ENCODE data around the gene ZNF276. TPM values are rescaled to one million over a fixed set of nuclear protein-coding genes. Genes with fewer than 3 reads are reported as not detected.

Gene ZNF276
- total and polyA plus RNA-seq, 2 experiments from 2014 or later = 4.3 to 12.0 TPM

DNA sequence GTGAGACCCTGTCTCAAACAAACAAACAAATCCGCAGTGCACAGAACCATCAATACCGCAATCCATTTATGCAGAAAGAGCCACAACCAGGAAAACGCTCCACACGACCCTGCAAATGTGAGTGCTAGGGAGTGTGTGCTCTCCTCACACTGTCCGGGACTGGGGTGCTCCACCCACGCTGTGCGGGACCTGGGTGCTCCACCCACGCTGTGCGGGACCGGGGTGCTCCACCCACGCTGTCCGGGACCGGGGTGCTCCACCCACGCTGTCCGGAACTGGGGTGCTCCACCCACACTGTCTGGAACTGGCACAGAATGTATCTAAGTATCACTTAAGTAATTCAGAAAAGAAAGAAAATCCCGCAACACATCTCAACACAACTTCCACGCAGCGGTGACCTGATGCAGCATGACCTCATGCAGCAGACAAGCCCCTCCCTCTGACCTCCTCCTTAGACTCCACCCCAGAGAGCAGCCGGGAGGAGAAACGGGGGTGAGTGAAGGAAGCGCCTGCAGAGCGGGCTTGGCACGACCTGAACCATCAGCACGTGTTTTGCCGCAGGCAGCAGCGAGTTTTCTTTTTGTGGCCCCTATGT is 38.5 kb downstream of the ZNF276 start:
- whole genome bisulfite sequencing, 2 experiments (ENCODE audit: low coverage in 1 of 2, low lambda C conversion rate in 2 of 2, missing lambda C conversion rate in 2 of 2) = 92 to 93% methylated on average over 26 of the region's 26 CpGs
- Histone ChIP-seq H3F3A (ENCODE audit: insufficient read depth) (no peaks in the 10 kb centered on the region), H3K9me2 (ENCODE audit: insufficient read depth) (no peaks in the 10 kb centered on the region), H3K9ac (no peak overlapping the region), H4K20me1 (ENCODE audit: insufficient read depth) (no peaks in the 10 kb centered on the region), H3K4me3 (no peak overlapping the region), H3K9me3 (ENCODE audit: low read depth) (no peaks in the 10 kb centered on the region), H3K27ac (no peak overlapping the region), H2AFZ (no peak overlapping the region), H3K27me3 (replicated peaks; ENCODE audit: insufficient read depth) (no peaks in the 10 kb centered on the region), H3K4me1 (ENCODE audit: insufficient read depth) (no peaks in the 10 kb centered on the region), H3K79me2 (ENCODE audit: insufficient read depth) (no peaks in the 10 kb centered on the region), H3K4me2 (ENCODE audit: unreplicated experiment) (no peak overlapping the region), H3K36me3 (ENCODE audit: low read depth) (no peaks in the 10 kb centered on the region)
- TF ChIP-seq EZH2phosphoT487 (IDR thresholded peaks at IDR 0.05; ENCODE audit: insufficient read depth, low read depth) (no peak), EZH2 (IDR thresholded peaks at IDR 0.05; ENCODE audit: insufficient read depth, poor library complexity, severe bottlenecking) (no peak)
- no peak for DNase-seq
- in situ Hi-C loops (cut with MboI) = no loop called here

DNA sequence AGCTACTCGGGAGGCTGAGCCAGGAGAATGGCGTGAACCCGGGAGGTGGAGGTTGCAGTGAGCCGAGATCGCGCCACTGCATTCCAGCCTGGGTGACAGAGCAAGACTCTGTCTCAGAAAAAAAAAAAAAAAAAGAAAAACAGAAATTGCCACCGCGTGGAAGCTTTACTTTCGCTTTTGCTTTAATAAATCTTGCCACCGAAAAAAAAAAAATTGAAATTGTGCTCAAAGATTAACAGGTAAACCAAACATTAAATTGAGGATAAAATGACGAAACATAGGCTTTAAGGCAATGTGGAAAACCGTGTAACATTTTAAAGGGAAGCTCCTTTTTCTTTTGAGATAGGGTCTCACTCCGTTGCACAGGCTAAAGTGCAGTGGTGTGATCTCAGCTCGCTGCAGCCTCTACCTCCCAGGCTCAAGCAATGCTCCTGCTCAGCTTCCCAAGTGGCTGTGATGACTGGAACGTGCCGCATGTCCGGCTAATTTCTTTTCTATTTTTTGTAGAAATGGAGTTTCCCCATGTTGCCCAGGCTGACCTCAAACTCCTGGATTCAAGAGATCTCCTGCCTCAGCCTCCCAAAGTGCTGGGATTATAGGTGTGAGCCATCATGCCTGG is 40.1 kb downstream of the ZNF276 start:
- no peaks in the 10 kb centered on the region for H3K36me3 ChIP-seq (ENCODE audit: low read depth)
- H3K9me3 ChIP-seq (ENCODE audit: low read depth) = no peaks in the 10 kb centered on the region
- H3K79me2 ChIP-seq (ENCODE audit: insufficient read depth) = no peaks in the 10 kb centered on the region
- H3K9me2 ChIP-seq (ENCODE audit: insufficient read depth) = no peaks in the 10 kb centered on the region
- H3K4me2 ChIP-seq (ENCODE audit: unreplicated experiment) = no peak overlapping the region
- H3F3A ChIP-seq (ENCODE audit: insufficient read depth) = no peaks in the 10 kb centered on the region
- TF ChIP-seq EZH2phosphoT487 (IDR thresholded peaks at IDR 0.05; ENCODE audit: insufficient read depth, low read depth) (no peak), EZH2 (IDR thresholded peaks at IDR 0.05; ENCODE audit: insufficient read depth, poor library complexity, severe bottlenecking) (no peak)
- H3K4me3 ChIP-seq = no peak overlapping the region
- 92 to 93% methylated on average over 15 to 17 of the region's 17 CpGs for WGBS, 2 experiments (ENCODE audit: low coverage in 1 of 2, low lambda C conversion rate in 2 of 2, missing lambda C conversion rate in 2 of 2)
- in situ Hi-C loops (cut with MboI) = no loop called here
- no peaks in the 10 kb centered on the region for H3K4me1 ChIP-seq (ENCODE audit: insufficient read depth)
- no peak for DNase-seq
- no peak overlapping the region for H2AFZ ChIP-seq
- H3K9ac ChIP-seq = no peak overlapping the region
- H3K27ac ChIP-seq = no peak overlapping the region
- H4K20me1 ChIP-seq (ENCODE audit: insufficient read depth) = no peaks in the 10 kb centered on the region
- no peaks in the 10 kb centered on the region for H3K27me3 ChIP-seq (replicated peaks; ENCODE audit: insufficient read depth)

DNA sequence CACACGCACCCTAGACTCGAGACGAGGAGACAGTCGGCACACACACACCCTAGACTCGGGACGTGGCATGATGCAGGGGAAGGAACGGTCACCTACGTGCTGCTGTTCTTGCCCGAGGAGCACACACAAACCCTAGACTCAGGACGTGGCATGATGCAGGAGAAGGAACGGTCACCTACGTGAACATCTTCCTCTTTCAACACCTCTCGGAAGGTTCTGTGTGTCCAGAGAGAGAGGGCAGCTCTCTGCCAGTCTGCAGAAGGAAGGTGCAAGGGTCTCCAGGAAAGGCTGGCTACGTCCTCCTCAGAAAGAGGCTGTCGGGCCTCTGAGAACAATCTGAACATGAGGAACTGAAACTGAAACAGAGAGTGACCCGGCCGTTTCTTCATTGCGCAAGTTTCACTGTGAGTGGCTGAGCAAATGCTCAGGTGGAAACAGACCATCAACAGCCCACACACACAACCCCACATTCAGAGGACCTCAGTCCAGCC is 43.4 kb downstream of the ZNF276 start:
- no peaks in the 10 kb centered on the region for H3K9me2 ChIP-seq (ENCODE audit: insufficient read depth)
- no peaks in the 10 kb centered on the region for H3F3A ChIP-seq (ENCODE audit: insufficient read depth)
- no peak overlapping the region for H3K27ac ChIP-seq
- H3K4me2 ChIP-seq (ENCODE audit: unreplicated experiment) = no peak overlapping the region
- H3K9me3 ChIP-seq (ENCODE audit: low read depth) = no peaks in the 10 kb centered on the region
- no peak for DNase-seq
- no peaks in the 10 kb centered on the region for H3K27me3 ChIP-seq (replicated peaks; ENCODE audit: insufficient read depth)
- H3K4me1 ChIP-seq (ENCODE audit: insufficient read depth) = no peaks in the 10 kb centered on the region
- no peaks in the 10 kb centered on the region for H3K79me2 ChIP-seq (ENCODE audit: insufficient read depth)
- no peaks in the 10 kb centered on the region for H3K36me3 ChIP-seq (ENCODE audit: low read depth)
- H3K9ac ChIP-seq = no peak overlapping the region
- WGBS, 2 experiments (ENCODE audit: low coverage in 1 of 2, low lambda C conversion rate in 2 of 2, missing lambda C conversion rate in 2 of 2) = 97% methylated on average over 18 of the region's 18 CpGs
- H3K4me3 ChIP-seq = no peak overlapping the region
- no peak overlapping the region for H2AFZ ChIP-seq
- H4K20me1 ChIP-seq (ENCODE audit: insufficient read depth) = no peaks in the 10 kb centered on the region
- in situ Hi-C loops (cut with MboI) = no loop called here
- TF ChIP-seq EZH2phosphoT487 (IDR thresholded peaks at IDR 0.05; ENCODE audit: insufficient read depth, low read depth) = no peak
- TF ChIP-seq EZH2 (IDR thresholded peaks at IDR 0.05; ENCODE audit: insufficient read depth, poor library complexity, severe bottlenecking) = no peak

DNA sequence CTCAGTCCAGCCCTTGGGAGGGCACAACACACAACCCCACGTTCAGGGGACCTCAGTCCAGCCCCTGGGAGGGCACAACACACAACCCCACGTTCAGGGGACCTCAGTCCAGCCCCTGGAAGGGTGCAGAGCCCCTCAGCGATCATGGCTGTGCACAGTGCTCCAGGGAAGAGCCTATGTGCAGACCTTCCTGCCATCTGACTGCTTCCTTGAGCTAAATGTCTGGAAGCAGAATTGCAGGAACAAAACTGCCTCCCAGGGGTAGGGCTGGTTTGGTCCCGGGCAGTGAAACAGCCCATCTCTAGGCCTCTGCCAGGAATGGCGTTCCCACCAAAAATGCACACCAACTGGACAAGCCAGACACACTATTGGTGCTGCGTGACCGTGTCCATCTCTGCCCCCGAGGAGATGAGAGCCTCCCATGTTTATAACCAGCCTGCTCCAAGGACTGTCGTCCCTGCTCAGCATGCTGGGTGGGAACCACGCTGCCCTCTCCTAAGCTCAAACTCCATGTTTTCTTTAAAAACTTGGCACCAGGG is 44.0 kb downstream of the ZNF276 start:
- no peaks in the 10 kb centered on the region for H3K27me3 ChIP-seq (replicated peaks; ENCODE audit: insufficient read depth)
- no peak overlapping the region for H3K4me3 ChIP-seq
- H2AFZ ChIP-seq = no peak overlapping the region
- TF ChIP-seq EZH2phosphoT487 (IDR thresholded peaks at IDR 0.05; ENCODE audit: insufficient read depth, low read depth) (no peak), EZH2 (IDR thresholded peaks at IDR 0.05; ENCODE audit: insufficient read depth, poor library complexity, severe bottlenecking) (no peak)
- in situ Hi-C loops (cut with MboI) = no loop called here
- H3K36me3 ChIP-seq (ENCODE audit: low read depth) = no peaks in the 10 kb centered on the region
- no peaks in the 10 kb centered on the region for H3K9me2 ChIP-seq (ENCODE audit: insufficient read depth)
- no peaks in the 10 kb centered on the region for H3K9me3 ChIP-seq (ENCODE audit: low read depth)
- H3K27ac ChIP-seq = no peak overlapping the region
- H3K79me2 ChIP-seq (ENCODE audit: insufficient read depth) = no peaks in the 10 kb centered on the region
- H3F3A ChIP-seq (ENCODE audit: insufficient read depth) = no peaks in the 10 kb centered on the region
- WGBS, 2 experiments (ENCODE audit: low coverage in 1 of 2, low lambda C conversion rate in 2 of 2, missing lambda C conversion rate in 2 of 2) = 90 to 93% methylated on average over 10 of the region's 10 CpGs
- H3K9ac ChIP-seq = no peak overlapping the region
- H4K20me1 ChIP-seq (ENCODE audit: insufficient read depth) = no peaks in the 10 kb centered on the region
- no peaks in the 10 kb centered on the region for H3K4me1 ChIP-seq (ENCODE audit: insufficient read depth)
- no peak overlapping the region for H3K4me2 ChIP-seq (ENCODE audit: unreplicated experiment)
- no peak for DNase-seq

All from GM23248 (cell line).